SK-N-SH treated with all-trans-retinoic acid at 6 μM for 48 hours (cell line): ENCODE data around the gene DHTKD1.

Experiments used
- ATAC-seq: fragments of 200-7000 bp; cut with Tn5 transposase; 3 replicates; pipeline ENCODE4 v1.9.1; 2020; ENCODE audit warnings: mild to moderate bottlenecking, moderate library complexity
- ARNTL ChIP-seq: fragments of 450-650 bp; formaldehyde crosslinking; IDR thresholded peaks from 2 replicates; pipeline ENCODE4 v1.5.0; 2020; ENCODE audit warnings: low read depth, mild to moderate bottlenecking, moderate library complexity, borderline replicate concordance
- BACH2 ChIP-seq: fragments of 250-450 bp; sonication (Bioruptor Pico); IDR thresholded peaks from 2 replicates; pipeline ENCODE4 v1.9.0; 2021; ENCODE audit warnings: mild to moderate bottlenecking, borderline replicate concordance
- CSDC2 ChIP-seq: fragments of 250-450 bp; sonication (Bioruptor Pico); IDR thresholded peaks from 2 replicates; pipeline ENCODE4 v1.5.0; 2020; ENCODE audit warnings: mild to moderate bottlenecking, moderate library complexity
- CSRNP3 ChIP-seq: fragments of 250-450 bp; sonication (Bioruptor Pico); IDR thresholded peaks from 2 replicates; pipeline ENCODE4 v1.5.1; 2021; ENCODE audit warnings: mild to moderate bottlenecking, moderate library complexity
- ESRRG ChIP-seq: fragments of 250-450 bp; sonication (Bioruptor Pico); IDR thresholded peaks from 2 replicates; pipeline ENCODE4 v1.6.1; 2021; ENCODE audit warnings: mild to moderate bottlenecking
- GLIS3 ChIP-seq: fragments of 250-450 bp; sonication (Bioruptor Pico); IDR thresholded peaks from 2 replicates; pipeline ENCODE4 v1.5.0; 2020; ENCODE audit warnings: mild to moderate bottlenecking, moderate library complexity
- ISL1 ChIP-seq: fragments of 250-450 bp; sonication (Bioruptor Pico); IDR thresholded peaks from 2 replicates; pipeline ENCODE4 v2.1.2; 2022; ENCODE audit warnings: mild to moderate bottlenecking, moderate library complexity
- OSR1 ChIP-seq: fragments of 250-450 bp; sonication (Bioruptor Pico); IDR thresholded peaks from 2 replicates; pipeline ENCODE4 v1.8.0; 2022; ENCODE audit warnings: moderate library complexity, mild to moderate bottlenecking, inconsistent platforms
- RARB ChIP-seq: fragments of 250-450 bp; sonication (Bioruptor Pico); IDR thresholded peaks from 2 replicates; pipeline ENCODE4 v1.8.0; 2021; ENCODE audit warnings: mild to moderate bottlenecking, moderate library complexity
- SNAI2 ChIP-seq: fragments of 250-450 bp; sonication (Bioruptor Pico); IDR thresholded peaks from 2 replicates; pipeline ENCODE4 v1.5.0; 2020; ENCODE audit warnings: mild to moderate bottlenecking, moderate library complexity
- TCF4 ChIP-seq: fragments of 250-450 bp; sonication (Bioruptor Pico); IDR thresholded peaks from 2 replicates; pipeline ENCODE4 v1.8.0; 2021; ENCODE audit warnings: mild to moderate bottlenecking, moderate library complexity, borderline replicate concordance
- TOX ChIP-seq: fragments of 250-450 bp; sonication (Bioruptor Pico); IDR thresholded peaks from 2 replicates; pipeline ENCODE4 v1.8.0; 2021; ENCODE audit warnings: mild to moderate bottlenecking, moderate library complexity, borderline replicate concordance
- ZC3H10 ChIP-seq: fragments of 250-450 bp; sonication (Bioruptor Pico); IDR thresholded peaks from 2 replicates; pipeline ENCODE4 v1.5.1; 2021; ENCODE audit warnings: mild to moderate bottlenecking, moderate library complexity
- ZFP3 ChIP-seq: fragments of 250-450 bp; sonication (Bioruptor Pico); IDR thresholded peaks from 2 replicates; pipeline ENCODE4 v1.5.0; 2020; ENCODE audit warnings: mild to moderate bottlenecking, moderate library complexity
- ZFP30 ChIP-seq: fragments of 450-650 bp; formaldehyde crosslinking; IDR thresholded peaks from 2 replicates; pipeline ENCODE4 v1.5.0; 2022; ENCODE audit warnings: mild to moderate bottlenecking, moderate library complexity
- ZNF565 ChIP-seq: fragments of 450-650 bp; formaldehyde crosslinking; conservative IDR thresholded peaks from 2 replicates; pipeline ENCODE4 v1.5.0; 2020; ENCODE audit warnings: low read depth, mild to moderate bottlenecking, moderate library complexity
- ZNF70 ChIP-seq: fragments of 450-650 bp; formaldehyde crosslinking; IDR thresholded peaks from 2 replicates; pipeline ENCODE4 v1.5.0; 2020; ENCODE audit warnings: mild to moderate bottlenecking, moderate library complexity
- ZNF8 ChIP-seq: fragments of 450-650 bp; formaldehyde crosslinking; IDR thresholded peaks from 2 replicates; pipeline ENCODE4 v1.5.0; 2020; ENCODE audit warnings: mild to moderate bottlenecking, moderate library complexity
- TF ChIP-seq, protein P1 (sequence below): fragments of 250-450 bp; sonication (Bioruptor Pico); IDR thresholded peaks from 2 replicates; pipeline ENCODE4 v1.8.0; 2021; ENCODE audit warnings: low read depth, mild to moderate bottlenecking, moderate library complexity, borderline replicate concordance
- TF ChIP-seq, protein P2 (sequence below): fragments of 250-450 bp; sonication (Bioruptor Pico); IDR thresholded peaks from 2 replicates; pipeline ENCODE4 v1.8.0; 2020; ENCODE audit warnings: mild to moderate bottlenecking, moderate library complexity, borderline replicate concordance
- TF ChIP-seq, protein P3 (sequence below): fragments of 250-450 bp; sonication (Bioruptor Pico); IDR thresholded peaks from 2 replicates; pipeline ENCODE4 v1.5.1; 2020; ENCODE audit warnings: low read depth, mild to moderate bottlenecking, moderate library complexity

The DHTKD1 gene

GRCh38 chr10:12045596-12045995, 23.2 kb upstream of the DHTKD1 start (continued):
- TF ChIP-seq ISL1, result no peak
- no peak for TF ChIP-seq ZNF70 (CRISPR knock-in tag)
- TF ChIP-seq GLIS3 (CRISPR knock-in tag), result no peak
- TF ChIP-seq CSRNP3, result no peak
- TF ChIP-seq TCF4 (CRISPR knock-in tag), result no peak
- no peak for TF ChIP-seq SNAI2 (CRISPR knock-in tag)

GRCh38 chr10:12048547-12048946, 20.2 kb upstream of the DHTKD1 start:
- no peak for TF ChIP-seq BACH2 (CRISPR knock-in tag)
- no peak for TF ChIP-seq SNAI2 (CRISPR knock-in tag)
- no peak for TF ChIP-seq ZFP30 (CRISPR knock-in tag)
- TF ChIP-seq CSDC2, result no peak
- no peak for TF ChIP-seq ZNF565
- TF ChIP-seq, protein P1, sequence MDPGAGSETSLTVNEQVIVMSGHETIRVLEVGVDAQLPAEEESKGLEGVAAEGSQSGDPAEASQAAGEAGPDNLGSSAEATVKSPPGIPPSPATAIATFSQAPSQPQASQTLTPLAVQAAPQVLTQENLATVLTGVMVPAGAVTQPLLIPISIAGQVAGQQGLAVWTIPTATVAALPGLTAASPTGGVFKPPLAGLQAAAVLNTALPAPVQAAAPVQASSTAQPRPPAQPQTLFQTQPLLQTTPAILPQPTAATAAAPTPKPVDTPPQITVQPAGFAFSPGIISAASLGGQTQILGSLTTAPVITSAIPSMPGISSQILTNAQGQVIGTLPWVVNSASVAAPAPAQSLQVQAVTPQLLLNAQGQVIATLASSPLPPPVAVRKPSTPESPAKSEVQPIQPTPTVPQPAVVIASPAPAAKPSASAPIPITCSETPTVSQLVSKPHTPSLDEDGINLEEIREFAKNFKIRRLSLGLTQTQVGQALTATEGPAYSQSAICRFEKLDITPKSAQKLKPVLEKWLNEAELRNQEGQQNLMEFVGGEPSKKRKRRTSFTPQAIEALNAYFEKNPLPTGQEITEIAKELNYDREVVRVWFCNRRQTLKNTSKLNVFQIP (CRISPR knock-in tag), result no peak
- TF ChIP-seq ESRRG, result no peak
- TF ChIP-seq RARB (CRISPR knock-in tag), result no peak
- ATAC-seq, result no peak

DNA sequence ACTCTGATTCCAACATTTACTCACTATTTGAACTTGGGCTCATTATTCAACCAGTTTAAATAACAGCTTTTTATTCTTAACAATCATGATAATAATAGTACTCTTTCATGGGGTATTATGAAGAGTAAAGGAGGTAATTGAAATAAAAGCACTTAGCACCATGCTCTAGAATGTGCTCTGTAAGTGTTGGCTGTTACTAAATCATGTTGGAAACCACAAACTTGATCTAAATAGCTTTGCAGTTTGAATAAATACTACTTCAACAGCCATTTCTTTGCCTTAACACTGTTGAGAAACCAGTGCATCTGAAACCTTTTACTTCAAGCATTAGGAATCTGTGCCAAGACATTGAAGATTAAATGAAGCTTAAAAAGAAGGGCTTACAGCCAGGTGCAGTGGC, 18.2 kb upstream of the DHTKD1 start:
- ATAC-seq, result no peak

DNA sequence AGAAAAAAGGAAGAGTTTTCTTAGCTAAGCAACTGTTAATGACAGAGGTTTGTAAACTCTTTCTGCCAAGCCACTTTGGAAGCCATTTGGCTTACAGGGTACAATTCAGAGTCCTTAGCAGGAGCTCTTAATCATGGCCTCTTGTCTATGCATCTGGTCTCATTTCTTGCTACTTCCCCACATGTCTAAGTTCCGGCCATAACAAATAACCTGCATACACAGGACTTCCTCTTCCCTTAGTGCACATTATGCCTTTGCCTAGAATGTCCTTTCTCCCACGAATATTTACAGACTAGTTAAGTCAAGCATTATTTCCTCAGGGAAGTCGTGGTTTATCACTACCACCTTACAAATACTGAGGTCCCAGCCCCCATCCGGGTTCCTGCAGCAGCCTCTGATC, 17.5 kb upstream of the DHTKD1 start:
- no peak for ATAC-seq
- no peak for TF ChIP-seq CSDC2
- TF ChIP-seq, protein P2, sequence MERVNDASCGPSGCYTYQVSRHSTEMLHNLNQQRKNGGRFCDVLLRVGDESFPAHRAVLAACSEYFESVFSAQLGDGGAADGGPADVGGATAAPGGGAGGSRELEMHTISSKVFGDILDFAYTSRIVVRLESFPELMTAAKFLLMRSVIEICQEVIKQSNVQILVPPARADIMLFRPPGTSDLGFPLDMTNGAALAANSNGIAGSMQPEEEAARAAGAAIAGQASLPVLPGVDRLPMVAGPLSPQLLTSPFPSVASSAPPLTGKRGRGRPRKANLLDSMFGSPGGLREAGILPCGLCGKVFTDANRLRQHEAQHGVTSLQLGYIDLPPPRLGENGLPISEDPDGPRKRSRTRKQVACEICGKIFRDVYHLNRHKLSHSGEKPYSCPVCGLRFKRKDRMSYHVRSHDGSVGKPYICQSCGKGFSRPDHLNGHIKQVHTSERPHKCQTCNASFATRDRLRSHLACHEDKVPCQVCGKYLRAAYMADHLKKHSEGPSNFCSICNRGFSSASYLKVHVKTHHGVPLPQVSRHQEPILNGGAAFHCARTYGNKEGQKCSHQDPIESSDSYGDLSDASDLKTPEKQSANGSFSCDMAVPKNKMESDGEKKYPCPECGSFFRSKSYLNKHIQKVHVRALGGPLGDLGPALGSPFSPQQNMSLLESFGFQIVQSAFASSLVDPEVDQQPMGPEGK (CRISPR knock-in tag), result no peak
- TF ChIP-seq ISL1, result no peak
- no peak for TF ChIP-seq BACH2 (CRISPR knock-in tag)
- TF ChIP-seq ZFP30 (CRISPR knock-in tag), result no peak
- no peak for TF ChIP-seq RARB (CRISPR knock-in tag)
- TF ChIP-seq GLIS3 (CRISPR knock-in tag), result no peak
- no peak for TF ChIP-seq ZC3H10 (CRISPR knock-in tag)
- TF ChIP-seq ZFP3, result no peak
- TF ChIP-seq OSR1 (CRISPR knock-in tag), result no peak
- TF ChIP-seq, protein P1 (CRISPR knock-in tag), result no peak
- TF ChIP-seq, protein P3, sequence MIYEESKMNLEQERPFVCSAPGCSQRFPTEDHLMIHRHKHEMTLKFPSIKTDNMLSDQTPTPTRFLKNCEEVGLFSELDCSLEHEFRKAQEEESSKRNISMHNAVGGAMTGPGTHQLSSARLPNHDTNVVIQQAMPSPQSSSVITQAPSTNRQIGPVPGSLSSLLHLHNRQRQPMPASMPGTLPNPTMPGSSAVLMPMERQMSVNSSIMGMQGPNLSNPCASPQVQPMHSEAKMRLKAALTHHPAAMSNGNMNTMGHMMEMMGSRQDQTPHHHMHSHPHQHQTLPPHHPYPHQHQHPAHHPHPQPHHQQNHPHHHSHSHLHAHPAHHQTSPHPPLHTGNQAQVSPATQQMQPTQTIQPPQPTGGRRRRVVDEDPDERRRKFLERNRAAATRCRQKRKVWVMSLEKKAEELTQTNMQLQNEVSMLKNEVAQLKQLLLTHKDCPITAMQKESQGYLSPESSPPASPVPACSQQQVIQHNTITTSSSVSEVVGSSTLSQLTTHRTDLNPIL (CRISPR knock-in tag), result no peak
- no peak for TF ChIP-seq ZNF8
- no peak for TF ChIP-seq ZNF565
- no peak for TF ChIP-seq ESRRG
- no peak for TF ChIP-seq TOX (CRISPR knock-in tag)
- TF ChIP-seq ZNF70 (CRISPR knock-in tag), result no peak

More for the DNA sequence above, 18.2 kb upstream of the DHTKD1 start:
- no peak for TF ChIP-seq CSRNP3
- TF ChIP-seq SNAI2 (CRISPR knock-in tag), result no peak
- no peak for TF ChIP-seq ZFP30 (CRISPR knock-in tag)
- no peak for TF ChIP-seq OSR1 (CRISPR knock-in tag)
- no peak for TF ChIP-seq TCF4 (CRISPR knock-in tag)
- no peak for TF ChIP-seq CSDC2
- no peak for TF ChIP-seq ARNTL (CRISPR knock-in tag)
- TF ChIP-seq ZNF8, result no peak
- TF ChIP-seq ZNF565, result no peak
- no peak for TF ChIP-seq TOX (CRISPR knock-in tag)
